ENCODE data around the gene TNFSF13B.
"Not testable (repeated sequence)": the region's sequence is repeated elsewhere in the genome, so short reads cannot be mapped to it uniquely, and the experiment has no call there.

The TNFSF13B gene

GRCh38 chr13:108281901-108282300 lies 12.4 kb downstream of the TNFSF13B start:
- DNase-seq (ENCODE audit: low read depth in 2 of 2) = no peak

- DNase-seq (ENCODE audit: low read depth in 2 of 2) = no peak
Observed at GRCh38 chr13:108283110-108283509, 13.6 kb downstream of the TNFSF13B start.

- DNase-seq (ENCODE audit: low read depth in 2 of 2) = no peak
Observed at GRCh38 chr13:108288741-108289140, 19.2 kb downstream of the TNFSF13B start.

- DNase-seq (ENCODE audit: low read depth in 2 of 2) = no peak
Observed at GRCh38 chr13:108289819-108290218, 20.3 kb downstream of the TNFSF13B start.

- no peak for DNase-seq (ENCODE audit: low read depth in 2 of 2)
Observed at GRCh38 chr13:108297114-108297513, 27.6 kb downstream of the TNFSF13B start.

- DNase-seq (ENCODE audit: low read depth in 2 of 2) = no peak
Observed at GRCh38 chr13:108302279-108302678, 32.8 kb downstream of the TNFSF13B start.

- no peak for DNase-seq (ENCODE audit: low read depth in 2 of 2)
Observed at GRCh38 chr13:108304170-108305016, 34.9 kb downstream of the TNFSF13B start.

GRCh38 chr13:108305655-108306054 lies 36.1 kb downstream of the TNFSF13B start:
- DNase-seq (ENCODE audit: low read depth in 2 of 2) = no peak

GRCh38 chr13:108306860-108307259 lies 37.3 kb downstream of the TNFSF13B start:
- no peak for DNase-seq (ENCODE audit: low read depth in 2 of 2)

- not testable (repeated sequence) for DNase-seq (ENCODE audit: low read depth in 2 of 2)
Observed at GRCh38 chr13:108311596-108311995, 42.1 kb downstream of the TNFSF13B start.

GRCh38 chr13:108313382-108313781 lies 43.9 kb downstream of the TNFSF13B start:
- DNase-seq (ENCODE audit: low read depth in 2 of 2) = no peak

GRCh38 chr13:108315273-108315672 lies 45.8 kb downstream of the TNFSF13B start:
- no peak for DNase-seq (ENCODE audit: low read depth in 2 of 2)

GRCh38 chr13:108315991-108316390 lies 46.5 kb downstream of the TNFSF13B start:
- DNase-seq (ENCODE audit: low read depth in 2 of 2) = no peak

GRCh38 chr13:108316413-108316812 lies 46.9 kb downstream of the TNFSF13B start:
- DNase-seq (ENCODE audit: low read depth in 2 of 2) = no peak

- no peak for DNase-seq (ENCODE audit: low read depth in 2 of 2)
Observed at GRCh38 chr13:108322206-108322824, 52.8 kb downstream of the TNFSF13B start.

GRCh38 chr13:108323031-108323430 lies 53.5 kb downstream of the TNFSF13B start:
- DNase-seq (ENCODE audit: low read depth in 2 of 2) = no peak

GRCh38 chr13:108325863-108326262 lies 56.3 kb downstream of the TNFSF13B start:
- DNase-seq (ENCODE audit: low read depth in 2 of 2) = no peak

GRCh38 chr13:108326309-108326708 lies 56.8 kb downstream of the TNFSF13B start:
- DNase-seq (ENCODE audit: low read depth in 2 of 2) = no peak

GRCh38 chr13:108328848-108329247 lies 59.3 kb downstream of the TNFSF13B start:
- DNase-seq (ENCODE audit: low read depth in 2 of 2) = no peak

- no peak for DNase-seq (ENCODE audit: low read depth in 2 of 2)
Observed at GRCh38 chr13:108332791-108333190, 63.3 kb downstream of the TNFSF13B start.

- DNase-seq (ENCODE audit: low read depth in 2 of 2) = no peak
Observed at GRCh38 chr13:108342369-108343289, 73.1 kb downstream of the TNFSF13B start.

- no peak for DNase-seq (ENCODE audit: low read depth in 2 of 2)
Observed at GRCh38 chr13:108345016-108345415, 75.5 kb downstream of the TNFSF13B start.
